Esophagus squamous epithelium (tissue), 5 donors: Measurements from ENCODE around the gene EGFR. TPM values are rescaled to one million over a fixed set of nuclear protein-coding genes. Genes with fewer than 3 reads are reported as not detected.
A peak's percentile ranks its signal among the peaks of the same experiment; 100 is the strongest.

Source experiments
- DNase-seq: peaks from one replicate; lab custom pipeline; 2025; lab: John Stamatoyannopoulos, UW
- H3K27ac ChIP-seq, 4 donors: fragments of 200-600 bp; sonication (generic); one replicate each; pipeline ENCODE4 v1.5.1; 2016 to 2019; ENCODE audit warnings: mild to moderate bottlenecking in 1 of 4
- H3K27me3 ChIP-seq, 4 donors: fragments of 200-600 bp; sonication (generic); 1 replicate in 3 of 4; 2 replicates in 1 of 4; pipeline versions ENCODE4 v1.5.1 to v1.6.0; 2017 to 2021; ENCODE audit warnings: antibody characterized with exemption in 1 of 4
- H3K36me3 ChIP-seq, 3 donors: fragments of 200-600 bp; sonication (generic); one replicate each; pipeline ENCODE4 v1.5.1; 2016 to 2019
- H3K4me1 ChIP-seq, 3 donors: fragments of 200-600 bp; sonication (generic); one replicate each; pipeline ENCODE4 v1.5.1; 2017 to 2019
- H3K4me3 ChIP-seq, 4 donors: fragments of 200-600 bp; sonication (generic); 1 replicate in 3 of 4; 2 replicates in 1 of 4; pipeline ENCODE4 v1.5.1; 2016 to 2019; ENCODE audit warnings: mild to moderate bottlenecking in 2 of 4, moderate library complexity in 1 of 4
- H3K9me3 ChIP-seq, 3 donors: fragments of 200-600 bp; sonication (generic); one replicate each; pipeline ENCODE4 v1.5.1; 2016 to 2019
- POLR2A ChIP-seq, 4 donors: fragments of 450-650 bp; IDR thresholded peaks; one replicate each; pipeline ENCODE4 v1.6.1; 2017; ENCODE audit warnings: antibody characterized with exemption in 4 of 4, mild to moderate bottlenecking in 4 of 4, moderate library complexity in 3 of 4
- WGBS, 2 donors: methylation state at CpG; one replicate each; pipeline ENCODE4 v1.1.5; 2018; 5-methylcytosine and 5-hydroxymethylcytosine counted together
- intact Hi-C: fragments of 100-400 bp; cut with DNase I; formaldehyde crosslinking; loops from one replicate; pipeline ENCODE4 v1.15.0; 2022
- total RNA-seq, 4 donors: library from RNA; depleted of rRNA; stranded (reverse); fragments of >200 nt; gene quantifications; one replicate each; pipeline ENCODE4 v1.1.0, GENCODE V29; 2016
- TF ChIP-seq, protein P1 (sequence below), 6 experiments: fragments of 450-650 bp in 4 of 6; fragments of 200-600 bp in 2 of 6; sonication (generic) in 2 of 6; IDR thresholded peaks; one replicate each; pipeline ENCODE4 v1.5.1; 2016 to 2019; ENCODE audit warnings: antibody characterized with exemption in 6 of 6, mild to moderate bottlenecking in 4 of 6, moderate library complexity in 4 of 6
- donor health status: DM: yes; HTN: yes; CAD: no.

Gene EGFR
- total RNA-seq, 4 donors from 2014 or later: 66.1 to 108 (median 72.3) TPM

GRCh38 chr7:55028011-55028410 is 9.2 kb downstream of the EGFR start:
- intact Hi-C loops: no loop called here
- H3K27ac ChIP-seq: peak overlapping the region in 3 of 4 donors; percentile 30 to 80 (median 77)
- H3K4me1 ChIP-seq: peaks cover 14 to 97% (median 43%) of the 10 kb centered on the region in 3 donors

GRCh38 chr7:55030314-55030713 is 11.5 kb downstream of the EGFR start:
- H3K4me3 ChIP-seq: no peak overlapping the region
- intact Hi-C loops: no loop called here
- H3K9me3 ChIP-seq: no peaks in the 10 kb centered on the region
- DNase-seq: no peak
- H3K4me1 ChIP-seq: peaks cover 14 to 99% (median 33%) of the 10 kb centered on the region in 3 donors
- TF ChIP-seq, protein P1, sequence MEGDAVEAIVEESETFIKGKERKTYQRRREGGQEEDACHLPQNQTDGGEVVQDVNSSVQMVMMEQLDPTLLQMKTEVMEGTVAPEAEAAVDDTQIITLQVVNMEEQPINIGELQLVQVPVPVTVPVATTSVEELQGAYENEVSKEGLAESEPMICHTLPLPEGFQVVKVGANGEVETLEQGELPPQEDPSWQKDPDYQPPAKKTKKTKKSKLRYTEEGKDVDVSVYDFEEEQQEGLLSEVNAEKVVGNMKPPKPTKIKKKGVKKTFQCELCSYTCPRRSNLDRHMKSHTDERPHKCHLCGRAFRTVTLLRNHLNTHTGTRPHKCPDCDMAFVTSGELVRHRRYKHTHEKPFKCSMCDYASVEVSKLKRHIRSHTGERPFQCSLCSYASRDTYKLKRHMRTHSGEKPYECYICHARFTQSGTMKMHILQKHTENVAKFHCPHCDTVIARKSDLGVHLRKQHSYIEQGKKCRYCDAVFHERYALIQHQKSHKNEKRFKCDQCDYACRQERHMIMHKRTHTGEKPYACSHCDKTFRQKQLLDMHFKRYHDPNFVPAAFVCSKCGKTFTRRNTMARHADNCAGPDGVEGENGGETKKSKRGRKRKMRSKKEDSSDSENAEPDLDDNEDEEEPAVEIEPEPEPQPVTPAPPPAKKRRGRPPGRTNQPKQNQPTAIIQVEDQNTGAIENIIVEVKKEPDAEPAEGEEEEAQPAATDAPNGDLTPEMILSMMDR (IDR thresholded peaks at IDR 0.05): no peak
- no peak for TF ChIP-seq POLR2A (IDR thresholded peaks at IDR 0.05)
- peak overlapping the region in 3 of 4 donors; percentile 31 to 77 (median 49) for H3K27ac ChIP-seq
- peaks cover 0 to 4% (median 0%) of the 10 kb centered on the region in 3 donors for H3K36me3 ChIP-seq
- no peaks in the 10 kb centered on the region for H3K27me3 ChIP-seq
- WGBS, 2 donors: 0 to 9% methylated on average over 1 of the region's 1 CpG

More at GRCh38 chr7:55028011-55028410, 9.2 kb downstream of the EGFR start:
- WGBS, 2 donors: 43 to 51% methylated on average over 3 of the region's 3 CpGs
- no peaks in the 10 kb centered on the region for H3K27me3 ChIP-seq
- peaks cover 0 to 4% (median 0%) of the 10 kb centered on the region in 3 donors for H3K36me3 ChIP-seq
- no peak for DNase-seq
- TF ChIP-seq POLR2A (IDR thresholded peaks at IDR 0.05): no peak
- TF ChIP-seq, protein P1 (IDR thresholded peaks at IDR 0.05): no peak
- H3K9me3 ChIP-seq: no peaks in the 10 kb centered on the region
- no peak overlapping the region for H3K4me3 ChIP-seq

- peak overlapping the region in 3 of 4 donors; percentile 30 to 77 (median 49) for H3K27ac ChIP-seq
These were observed 12.3 kb downstream of the EGFR start for GRCh38 chr7:55031075-55031474.

GRCh38 chr7:55032069-55032699 is 13.4 kb downstream of the EGFR start:
- Histone ChIP-seq H3K4me3 (no peak overlapping the region), H3K36me3 (peaks cover 0 to 4% (median 0%) of the 10 kb centered on the region in 3 donors), H3K9me3 (no peaks in the 10 kb centered on the region), H3K27me3 (no peaks in the 10 kb centered on the region), H3K4me1 (peaks cover 4 to 97% (median 15%) of the 10 kb centered on the region in 3 donors), H3K27ac (peak overlapping the region in 3 of 4 donors; percentile 16 to 77 (median 34))
- intact Hi-C loops: no loop called here
- TF ChIP-seq, protein P1 (IDR thresholded peaks at IDR 0.05): no peak
- no peak for TF ChIP-seq POLR2A (IDR thresholded peaks at IDR 0.05)
- DNase-seq: no peak
- 83 to 85% methylated on average over 9 of the region's 9 CpGs for WGBS, 2 donors

More at GRCh38 chr7:55031075-55031474, 12.3 kb downstream of the EGFR start:
- 51 to 60% methylated on average over 2 of the region's 2 CpGs for WGBS, 2 donors
- H3K9me3 ChIP-seq: no peaks in the 10 kb centered on the region
- intact Hi-C loops: no loop called here
- no peak for DNase-seq
- peaks cover 14 to 99% (median 26%) of the 10 kb centered on the region in 3 donors for H3K4me1 ChIP-seq
- H3K4me3 ChIP-seq: no peak overlapping the region
- peaks cover 0 to 4% (median 0%) of the 10 kb centered on the region in 3 donors for H3K36me3 ChIP-seq
- no peaks in the 10 kb centered on the region for H3K27me3 ChIP-seq
- no peak for TF ChIP-seq POLR2A (IDR thresholded peaks at IDR 0.05)
- TF ChIP-seq, protein P1 (IDR thresholded peaks at IDR 0.05): no peak

DNA sequence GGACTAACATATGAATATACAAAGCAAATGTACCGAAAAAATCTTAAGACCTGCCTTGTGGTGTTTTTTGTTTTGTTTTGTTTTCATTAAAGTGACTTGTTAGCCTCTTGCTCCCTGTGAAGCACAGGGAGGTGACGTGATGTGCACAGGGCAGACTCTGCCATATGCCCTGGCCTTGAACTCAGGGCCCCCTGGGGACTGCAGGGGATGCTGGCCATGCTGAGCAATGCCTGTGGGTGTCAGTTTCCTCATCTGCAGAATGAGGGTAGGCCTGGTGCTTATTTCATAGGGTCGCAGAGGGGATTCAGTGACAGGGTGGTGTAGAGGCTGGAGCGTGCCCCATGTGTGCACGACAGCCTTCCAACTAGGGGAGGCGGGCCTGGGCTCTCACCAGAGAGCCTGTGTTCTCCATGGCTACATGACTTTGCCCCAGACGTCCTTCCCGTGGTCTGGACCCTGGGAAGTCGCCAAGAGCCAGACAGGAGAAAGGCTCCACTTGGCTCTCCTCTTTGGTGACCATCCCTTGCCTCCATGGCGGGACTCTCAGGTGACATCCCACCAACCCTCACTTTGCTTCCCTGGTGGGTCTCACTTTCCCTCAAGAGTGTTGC is 14.5 kb downstream of the EGFR start:
- intact Hi-C loops: no loop called here
- TF ChIP-seq, protein P1 (IDR thresholded peaks at IDR 0.05): no peak
- TF ChIP-seq POLR2A (IDR thresholded peaks at IDR 0.05): no peak
- peaks cover 0 to 88% (median 10%) of the 10 kb centered on the region in 3 donors for H3K4me1 ChIP-seq

More for the DNA sequence above, 14.5 kb downstream of the EGFR start:
- Histone ChIP-seq H3K9me3 (no peaks in the 10 kb centered on the region), H3K4me3 (no peak overlapping the region), H3K36me3 (peaks cover 0 to 4% (median 0%) of the 10 kb centered on the region in 3 donors), H3K27me3 (no peaks in the 10 kb centered on the region), H3K27ac (peak overlapping the region in 2 of 4 donors; percentile 20 to 51)
- 70 to 86% methylated on average over 3 to 6 of the region's 10 CpGs for WGBS, 2 donors
- no peak for DNase-seq
